ENCODE data around the gene GOPC. TPM values are rescaled to one million over a fixed set of nuclear protein-coding genes. Genes with fewer than 3 reads are reported as not detected.

Gene GOPC
- total RNA-seq, 1 donor from 2014 or later = 33.4 TPM

GRCh38 chr6:117627533-117627932 lies 25.2 kb upstream of the GOPC start:
- Mint-ChIP-seq H3K27ac (ENCODE audit: unreplicated experiment) (no peak overlapping the region), H3K36me3 (ENCODE audit: unreplicated experiment) (peaks cover 17% of the 10 kb centered on the region), H3K27me3 (ENCODE audit: unreplicated experiment) (peaks cover 2% of the 10 kb centered on the region), H3K9me3 (ENCODE audit: unreplicated experiment) (peaks cover 5% of the 10 kb centered on the region), H3K4me1 (ENCODE audit: low read depth, unreplicated experiment) (no peaks in the 10 kb centered on the region), H3K4me3 (ENCODE audit: unreplicated experiment) (no peak overlapping the region)
- DNase-seq = no peak
- no peak for TF ChIP-seq CTCF (IDR thresholded peaks at IDR 0.05; ENCODE audit: partially characterized antibody, unreplicated experiment)

- H3K9me3 Mint-ChIP-seq (ENCODE audit: unreplicated experiment) = peaks cover 5% of the 10 kb centered on the region
- H3K4me3 Mint-ChIP-seq (ENCODE audit: unreplicated experiment) = no peak overlapping the region
- no peaks in the 10 kb centered on the region for H3K4me1 Mint-ChIP-seq (ENCODE audit: low read depth, unreplicated experiment)
- no peaks in the 10 kb centered on the region for H3K27me3 Mint-ChIP-seq (ENCODE audit: unreplicated experiment)
- no peak overlapping the region for H3K27ac Mint-ChIP-seq (ENCODE audit: unreplicated experiment)
- H3K36me3 Mint-ChIP-seq (ENCODE audit: unreplicated experiment) = peaks cover 16% of the 10 kb centered on the region
- no peak for TF ChIP-seq CTCF (IDR thresholded peaks at IDR 0.05; ENCODE audit: partially characterized antibody, unreplicated experiment)
- DNase-seq = no peak
Measured at GRCh38 chr6:117624869-117625481, 22.7 kb upstream of the GOPC start.

DNA sequence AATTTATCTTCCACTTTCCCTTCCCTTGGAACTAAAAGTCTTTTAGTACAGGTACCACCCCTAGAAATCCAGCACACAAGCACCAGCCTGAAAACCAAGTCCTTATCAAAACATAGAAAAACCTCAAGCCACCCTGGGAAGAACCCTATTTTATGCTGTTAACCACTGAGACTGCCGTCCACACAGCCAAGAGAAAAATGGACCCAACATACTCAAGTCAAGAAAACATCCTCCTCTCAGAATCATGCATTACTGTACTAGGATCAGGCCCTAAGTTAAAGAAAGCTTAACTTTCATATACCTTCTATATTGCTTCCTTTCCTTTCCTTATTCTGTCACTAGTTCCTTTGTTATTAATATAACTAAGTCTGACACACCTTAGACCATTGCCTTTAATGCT lies 16.9 kb upstream of the GOPC start:
- H3K27ac Mint-ChIP-seq (ENCODE audit: unreplicated experiment) = no peak overlapping the region
- no peak for DNase-seq
- H3K27me3 Mint-ChIP-seq (ENCODE audit: unreplicated experiment) = peaks cover 4% of the 10 kb centered on the region
- no peak overlapping the region for H3K4me3 Mint-ChIP-seq (ENCODE audit: unreplicated experiment)
- H3K36me3 Mint-ChIP-seq (ENCODE audit: unreplicated experiment) = peaks cover 4% of the 10 kb centered on the region
- no peaks in the 10 kb centered on the region for H3K9me3 Mint-ChIP-seq (ENCODE audit: unreplicated experiment)
- TF ChIP-seq CTCF (IDR thresholded peaks at IDR 0.05; ENCODE audit: partially characterized antibody, unreplicated experiment) = no peak
- H3K4me1 Mint-ChIP-seq (ENCODE audit: low read depth, unreplicated experiment) = no peaks in the 10 kb centered on the region

DNA sequence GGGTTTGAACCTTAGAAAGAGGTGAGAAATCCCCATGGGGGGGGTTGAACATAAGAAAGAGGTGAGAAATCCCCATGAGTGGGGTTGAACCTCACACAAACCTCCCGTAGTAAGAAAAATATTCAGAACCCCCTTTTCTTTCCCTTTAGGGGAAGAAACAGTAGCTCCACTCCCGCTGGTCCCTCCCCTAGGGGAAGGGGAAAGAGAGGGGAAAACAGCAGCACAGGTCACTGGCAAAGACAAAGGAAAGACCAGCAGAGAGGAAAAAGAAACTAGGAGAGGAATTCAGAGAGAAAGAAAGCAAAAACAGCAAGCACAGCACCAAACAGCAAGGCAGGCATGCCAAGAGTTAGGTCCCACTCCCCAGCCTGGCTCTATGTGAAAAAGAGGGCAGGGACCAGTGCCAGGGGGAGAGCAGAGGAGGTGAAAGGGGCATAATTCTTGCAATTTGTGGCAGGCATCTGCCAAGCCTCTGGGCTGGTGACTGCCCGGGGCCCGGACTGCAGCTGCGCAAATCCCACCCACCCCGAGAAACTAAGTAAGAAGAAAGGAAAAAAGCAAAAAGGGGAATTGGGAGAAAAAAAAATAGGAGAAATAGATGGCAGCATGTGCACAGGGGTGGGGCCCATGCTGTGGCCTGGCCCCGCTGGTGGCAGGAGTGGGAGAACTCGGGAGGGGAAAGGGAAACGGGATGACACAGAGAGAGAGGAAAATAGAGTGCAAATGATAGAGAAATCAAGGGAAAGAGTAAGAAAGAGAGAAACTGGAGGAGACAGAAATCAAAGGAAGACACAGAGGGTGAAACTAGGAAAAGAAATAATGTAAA lies 15.1 kb upstream of the GOPC start:
- H3K27ac Mint-ChIP-seq (ENCODE audit: unreplicated experiment) = no peak overlapping the region
- H3K27me3 Mint-ChIP-seq (ENCODE audit: unreplicated experiment) = peaks cover 6% of the 10 kb centered on the region
- no peak for TF ChIP-seq CTCF (IDR thresholded peaks at IDR 0.05; ENCODE audit: partially characterized antibody, unreplicated experiment)
- no peaks in the 10 kb centered on the region for H3K9me3 Mint-ChIP-seq (ENCODE audit: unreplicated experiment)
- H3K36me3 Mint-ChIP-seq (ENCODE audit: unreplicated experiment) = no peaks in the 10 kb centered on the region
- H3K4me1 Mint-ChIP-seq (ENCODE audit: low read depth, unreplicated experiment) = peaks cover 4% of the 10 kb centered on the region
- H3K4me3 Mint-ChIP-seq (ENCODE audit: unreplicated experiment) = no peak overlapping the region
- no peak for DNase-seq

All from glutamatergic neuron (in vitro differentiated cells).